Progenitor cell of endocrine pancreas (in vitro differentiated cells): ENCODE results near the gene IDH3A. TPM values are rescaled to one million over a fixed set of nuclear protein-coding genes. Genes with fewer than 3 reads are reported as not detected.

Source experiments
- DNase-seq: peaks from one replicate; pipeline ENCODE4 v3.0.0; 2021; ENCODE audit warnings: low spot score; ENCODE audit not compliant: unreplicated experiment
- H3K27ac Mint-ChIP-seq: 2 replicates; pipeline ENCODE4 v1.8.0; 2021; ENCODE audit warnings: mild to moderate bottlenecking, moderate library complexity, mixed read lengths
- H3K27me3 Mint-ChIP-seq: 2 replicates; pipeline ENCODE4 v1.8.0; 2021; ENCODE audit warnings: mixed read lengths
- H3K36me3 Mint-ChIP-seq: 2 replicates; pipeline ENCODE4 v1.8.0; 2022; ENCODE audit warnings: mixed read lengths; ENCODE audit not compliant: insufficient read depth
- H3K4me1 Mint-ChIP-seq: 2 replicates; pipeline ENCODE4 v1.8.0; 2021; ENCODE audit warnings: low read depth, mixed read lengths
- H3K4me3 Mint-ChIP-seq: 2 replicates; pipeline ENCODE4 v1.8.0; 2021; ENCODE audit warnings: low read depth, mild to moderate bottlenecking, moderate library complexity, mixed read lengths
- H3K9me3 Mint-ChIP-seq: 2 replicates; pipeline ENCODE4 v1.8.0; 2021; ENCODE audit warnings: low read depth, mixed read lengths
- CTCF ChIP-seq: fragments of 200-600 bp; sonication (generic); IDR thresholded peaks from one replicate; pipeline ENCODE4 v1.5.0; 2021; ENCODE audit warnings: antibody characterized with exemption, mild to moderate bottlenecking; ENCODE audit not compliant: unreplicated experiment
- total RNA-seq: library from RNA; stranded (reverse); gene quantifications from 2 replicates; pipeline ENCODE4 v1.2.1, GENCODE V29; 2021

Gene IDH3A
- total RNA-seq, 1 donor from 2014 or later, result 35.4 TPM

DNA sequence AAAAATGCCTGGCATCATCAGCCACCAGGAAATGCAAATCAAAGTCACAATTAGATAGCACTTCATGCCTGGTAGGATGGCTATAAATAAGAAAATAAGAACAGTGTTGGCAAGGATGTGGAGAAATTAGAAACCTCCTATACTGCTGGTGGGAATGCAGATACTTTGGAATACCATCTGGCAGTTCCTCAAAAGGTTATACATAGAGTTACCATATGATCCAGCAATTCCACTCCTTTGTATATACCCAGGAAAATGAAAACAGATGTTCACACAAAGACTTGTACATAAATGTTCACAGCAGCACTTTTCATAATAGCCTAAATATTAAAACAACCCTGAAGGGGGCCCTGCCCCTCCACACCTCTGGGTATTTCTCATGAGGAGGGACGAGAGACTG lies 71.6 kb downstream of the IDH3A start:
- Mint-ChIP-seq H3K36me3 (no peaks in the 10 kb centered on the region), H3K27me3 (peaks cover 5% of the 10 kb centered on the region), H3K27ac (no peak overlapping the region), H3K4me3 (no peak overlapping the region), H3K4me1 (peaks cover 7% of the 10 kb centered on the region), H3K9me3 (peaks cover 3% of the 10 kb centered on the region)
- DNase-seq, result no peak
- TF ChIP-seq CTCF, result no peak

Other genes starting within 250 kb of the IDH3A start
- 10.8 and 15.4 TPM in 2 replicates for gene TBC1D2B, start 71.7 kb upstream of the IDH3A start, total RNA-seq
- gene SH2D7, start 56.8 kb upstream of the IDH3A start, total RNA-seq, result not detected in 2 replicates
- gene CIB2, start 17.9 kb upstream of the IDH3A start, total RNA-seq, result 41.6 and 44.9 TPM in 2 replicates
- 0.18 TPM in 1 of 2 replicates, not detected in the other for gene ACSBG1, start 85.2 kb downstream of the IDH3A start, total RNA-seq
- gene DNAJA4, start 115.2 kb downstream of the IDH3A start, total RNA-seq, result 4.6 and 4.8 TPM in 2 replicates
- 46.1 and 51.4 TPM in 2 replicates for gene SKIC8, start 150.2 kb downstream of the IDH3A start, total RNA-seq
- gene CRABP1, start 191.0 kb downstream of the IDH3A start, total RNA-seq, result 1.1 and 2.8 TPM in 2 replicates